SK-N-SH treated with all-trans-retinoic acid at 6 μM for 48 hours (cell line): ENCODE measurements around the gene SYPL1.

Source experiments
- ATAC-seq: fragments of 200-7000 bp; cut with Tn5 transposase; 3 replicates; pipeline ENCODE4 v1.9.1; 2020; ENCODE audit warnings: mild to moderate bottlenecking, moderate library complexity
- ARNTL ChIP-seq: fragments of 450-650 bp; formaldehyde crosslinking; IDR thresholded peaks from 2 replicates; pipeline ENCODE4 v1.5.0; 2020; ENCODE audit warnings: low read depth, mild to moderate bottlenecking, moderate library complexity, borderline replicate concordance
- BACH2 ChIP-seq: fragments of 250-450 bp; sonication (Bioruptor Pico); IDR thresholded peaks from 2 replicates; pipeline ENCODE4 v1.9.0; 2021; ENCODE audit warnings: mild to moderate bottlenecking, borderline replicate concordance
- CREB5 ChIP-seq: fragments of 250-450 bp; sonication (Bioruptor Pico); IDR thresholded peaks from 2 replicates; pipeline ENCODE4 v1.5.1; 2020; ENCODE audit warnings: low read depth, mild to moderate bottlenecking, moderate library complexity
- CSDC2 ChIP-seq: fragments of 250-450 bp; sonication (Bioruptor Pico); IDR thresholded peaks from 2 replicates; pipeline ENCODE4 v1.5.0; 2020; ENCODE audit warnings: mild to moderate bottlenecking, moderate library complexity
- CSRNP3 ChIP-seq: fragments of 250-450 bp; sonication (Bioruptor Pico); IDR thresholded peaks from 2 replicates; pipeline ENCODE4 v1.5.1; 2021; ENCODE audit warnings: mild to moderate bottlenecking, moderate library complexity
- ESRRG ChIP-seq: fragments of 250-450 bp; sonication (Bioruptor Pico); IDR thresholded peaks from 2 replicates; pipeline ENCODE4 v1.6.1; 2021; ENCODE audit warnings: mild to moderate bottlenecking
- GLIS3 ChIP-seq: fragments of 250-450 bp; sonication (Bioruptor Pico); IDR thresholded peaks from 2 replicates; pipeline ENCODE4 v1.5.0; 2020; ENCODE audit warnings: mild to moderate bottlenecking, moderate library complexity
- OSR1 ChIP-seq: fragments of 250-450 bp; sonication (Bioruptor Pico); IDR thresholded peaks from 2 replicates; pipeline ENCODE4 v1.8.0; 2022; ENCODE audit warnings: moderate library complexity, mild to moderate bottlenecking, inconsistent platforms
- PATZ1 ChIP-seq: fragments of 250-450 bp; sonication (Bioruptor Pico); IDR thresholded peaks from 2 replicates; pipeline ENCODE4 v1.8.0; 2020; ENCODE audit warnings: mild to moderate bottlenecking, moderate library complexity, borderline replicate concordance
- POU6F1 ChIP-seq: fragments of 250-450 bp; sonication (Bioruptor Pico); IDR thresholded peaks from 2 replicates; pipeline ENCODE4 v1.8.0; 2021; ENCODE audit warnings: low read depth, mild to moderate bottlenecking, moderate library complexity, borderline replicate concordance
- PPARA ChIP-seq: fragments of 250-450 bp; sonication (Bioruptor Pico); IDR thresholded peaks from 2 replicates; pipeline ENCODE4 v1.5.0; 2020; ENCODE audit warnings: mild to moderate bottlenecking, borderline replicate concordance
- RARB ChIP-seq: fragments of 250-450 bp; sonication (Bioruptor Pico); IDR thresholded peaks from 2 replicates; pipeline ENCODE4 v1.8.0; 2021; ENCODE audit warnings: mild to moderate bottlenecking, moderate library complexity
- SNAI2 ChIP-seq: fragments of 250-450 bp; sonication (Bioruptor Pico); IDR thresholded peaks from 2 replicates; pipeline ENCODE4 v1.5.0; 2020; ENCODE audit warnings: mild to moderate bottlenecking, moderate library complexity
- TOX ChIP-seq: fragments of 250-450 bp; sonication (Bioruptor Pico); IDR thresholded peaks from 2 replicates; pipeline ENCODE4 v1.8.0; 2021; ENCODE audit warnings: mild to moderate bottlenecking, moderate library complexity, borderline replicate concordance
- TSHZ2 ChIP-seq: fragments of 250-450 bp; sonication (Bioruptor Pico); IDR thresholded peaks from 2 replicates; pipeline ENCODE4 v1.5.0; 2020; ENCODE audit warnings: mild to moderate bottlenecking, moderate library complexity
- ZC3H10 ChIP-seq: fragments of 250-450 bp; sonication (Bioruptor Pico); IDR thresholded peaks from 2 replicates; pipeline ENCODE4 v1.5.1; 2021; ENCODE audit warnings: mild to moderate bottlenecking, moderate library complexity
- ZFP3 ChIP-seq: fragments of 250-450 bp; sonication (Bioruptor Pico); IDR thresholded peaks from 2 replicates; pipeline ENCODE4 v1.5.0; 2020; ENCODE audit warnings: mild to moderate bottlenecking, moderate library complexity
- ZNF565 ChIP-seq: fragments of 450-650 bp; formaldehyde crosslinking; conservative IDR thresholded peaks from 2 replicates; pipeline ENCODE4 v1.5.0; 2020; ENCODE audit warnings: low read depth, mild to moderate bottlenecking, moderate library complexity
- ZNF70 ChIP-seq: fragments of 450-650 bp; formaldehyde crosslinking; IDR thresholded peaks from 2 replicates; pipeline ENCODE4 v1.5.0; 2020; ENCODE audit warnings: mild to moderate bottlenecking, moderate library complexity
- ZNF8 ChIP-seq: fragments of 450-650 bp; formaldehyde crosslinking; IDR thresholded peaks from 2 replicates; pipeline ENCODE4 v1.5.0; 2020; ENCODE audit warnings: mild to moderate bottlenecking, moderate library complexity

SYPL1 gene

GRCh38 chr7:106054156-106054910 lies 57.8 kb downstream of the SYPL1 start:
- no peak for ATAC-seq

GRCh38 chr7:106053109-106053508 lies 59.0 kb downstream of the SYPL1 start:
- 0 out of 3 replicates have a peak, but pooled peaks have one; percentile 8 for ATAC-seq

More at GRCh38 chr7:106054156-106054910, 57.8 kb downstream of the SYPL1 start:
- TF ChIP-seq BACH2 (CRISPR knock-in tag): no peak
- TF ChIP-seq PPARA: no peak
- no peak for TF ChIP-seq ESRRG (CRISPR knock-in tag)
- TF ChIP-seq ZNF8 (CRISPR knock-in tag): no peak
- no peak for TF ChIP-seq CSDC2 (CRISPR knock-in tag)
- no peak for TF ChIP-seq OSR1 (CRISPR knock-in tag)
- TF ChIP-seq CREB5 (CRISPR knock-in tag): no peak
- TF ChIP-seq ZFP3 (CRISPR knock-in tag): no peak
- TF ChIP-seq PATZ1 (CRISPR knock-in tag): no peak
- no peak for TF ChIP-seq TOX (CRISPR knock-in tag)
- no peak for TF ChIP-seq POU6F1 (CRISPR knock-in tag)
- no peak for TF ChIP-seq TSHZ2 (CRISPR knock-in tag)
- TF ChIP-seq RARB (CRISPR knock-in tag): no peak
- no peak for TF ChIP-seq GLIS3 (CRISPR knock-in tag)
- no peak for TF ChIP-seq ZNF565
- TF ChIP-seq ZC3H10 (CRISPR knock-in tag): no peak
- no peak for TF ChIP-seq ARNTL (CRISPR knock-in tag)
- no peak for TF ChIP-seq SNAI2 (CRISPR knock-in tag)

More at GRCh38 chr7:106053109-106053508, 59.0 kb downstream of the SYPL1 start:
- TF ChIP-seq BACH2 (CRISPR knock-in tag) (no peak), TOX (CRISPR knock-in tag) (no peak), ARNTL (CRISPR knock-in tag) (no peak), CSRNP3 (no peak), RARB (CRISPR knock-in tag) (no peak), GLIS3 (CRISPR knock-in tag) (no peak), ZNF70 (CRISPR knock-in tag) (no peak)
